Endodermal cell (in vitro differentiated cells): Measurements from ENCODE around the gene GPR107. TPM values are rescaled to one million over a fixed set of nuclear protein-coding genes. Genes with fewer than 3 reads are reported as not detected.

Source experiments
- DNase-seq: peaks from one replicate; pipeline ENCODE4 v3.0.0-alpha.2; 2017
- H3K27ac ChIP-seq: 2 replicates; pipeline ENCODE4 v1.5.1; 2013; ENCODE audit warnings: mild to moderate bottlenecking, low read depth, low read length, moderate library complexity
- H3K27me3 ChIP-seq: 2 replicates; pipeline ENCODE4 v1.6.1; 2013; ENCODE audit warnings: mild to moderate bottlenecking, low read length, moderate library complexity; ENCODE audit not compliant: insufficient read depth, control insufficient read depth, poor library complexity, severe bottlenecking
- H3K36me3 ChIP-seq: 2 replicates; pipeline ENCODE4 v1.7.0; 2013; ENCODE audit warnings: mild to moderate bottlenecking, low read length, moderate library complexity; ENCODE audit not compliant: control insufficient read depth, insufficient read depth
- H3K4me1 ChIP-seq: one replicate; pipeline ENCODE4 v1.7.0; 2013; ENCODE audit warnings: low read length; ENCODE audit not compliant: control insufficient read depth, insufficient read depth
- H3K4me3 ChIP-seq: 2 replicates; pipeline ENCODE4 v1.5.1; 2013; ENCODE audit warnings: mild to moderate bottlenecking, low read length, moderate library complexity
- H3K9ac ChIP-seq: 2 replicates; pipeline ENCODE4 v1.6.1; 2013; ENCODE audit warnings: mild to moderate bottlenecking, low read length, moderate library complexity; ENCODE audit not compliant: poor library complexity, severe bottlenecking; ENCODE audit errors: extremely low read depth
- H3K9me3 ChIP-seq: 2 replicates; pipeline ENCODE4 v1.6.1; 2013; ENCODE audit warnings: mild to moderate bottlenecking, low read length, moderate library complexity; ENCODE audit not compliant: control insufficient read depth
- H3K27ac Mint-ChIP-seq: 2 replicates; pipeline ENCODE4 v1.8.0; 2020; ENCODE audit warnings: mixed read lengths
- H3K27me3 Mint-ChIP-seq: 2 replicates; pipeline ENCODE4 v1.8.0; 2021; ENCODE audit warnings: mild to moderate bottlenecking, mixed read lengths; ENCODE audit not compliant: insufficient read depth
- H3K36me3 Mint-ChIP-seq: 2 replicates; pipeline ENCODE4 v1.8.0; 2020; ENCODE audit warnings: low read depth, mixed read lengths
- H3K4me1 Mint-ChIP-seq: 2 replicates; pipeline ENCODE4 v1.8.0; 2020; ENCODE audit warnings: mixed read lengths
- H3K4me3 Mint-ChIP-seq: 2 replicates; pipeline ENCODE4 v1.8.0; 2020; ENCODE audit warnings: mild to moderate bottlenecking, moderate library complexity, mixed read lengths
- H3K9me3 Mint-ChIP-seq: 2 replicates; pipeline ENCODE4 v1.8.0; 2020; ENCODE audit warnings: mild to moderate bottlenecking, mixed read lengths
- WGBS, 2 experiments: methylation state at CpG; one replicate each; pipeline versions ENCODE4 v1.1.5 to v1.1.7; 2013; ENCODE audit warnings: missing lambda C conversion rate in 2 of 2, mixed read lengths in 1 of 2; ENCODE audit not compliant: insufficient coverage in 1 of 2, insufficient read length in 1 of 2; 5-methylcytosine and 5-hydroxymethylcytosine counted together
- total RNA-seq, 2 donors: library from RNA; stranded (reverse); fragmentation: NEBNext Ultra II Directional in 1 of 2; extraction: Animal tissue kit (Norgen Biotek cat#: 25700) in 1 of 2; gene quantifications; 2 replicates in 1 of 2; 3 replicates in 1 of 2; pipeline ENCODE4 v1.2.1, GENCODE V29; 2021
- TF ChIP-seq, protein P1 (sequence below): fragments of 200-600 bp; sonication (generic); conservative IDR thresholded peaks from 2 replicates; pipeline ENCODE4 v1.5.0; 2021; ENCODE audit warnings: antibody characterized with exemption, mild to moderate bottlenecking

GPR107 gene
- total RNA-seq, 2 donors from 2014 or later = 50.7 to 62.0 TPM

GRCh38 chr9:130049431-130050210 is 4.1 kb upstream of the GPR107 start:
- peaks cover 4% of the 10 kb centered on the region for H3K4me1 ChIP-seq
- H3K36me3 Mint-ChIP-seq = no peaks in the 10 kb centered on the region
- 92% methylated on average over 4 to 9 of the region's 11 CpGs for WGBS, 2 experiments
- H3K9me3 Mint-ChIP-seq = no peaks in the 10 kb centered on the region
- H3K27ac ChIP-seq = no peak overlapping the region
- peaks cover 19% of the 10 kb centered on the region for H3K4me1 Mint-ChIP-seq
- H3K27me3 Mint-ChIP-seq = no peaks in the 10 kb centered on the region
- H3K4me3 Mint-ChIP-seq = no peak overlapping the region
- TF ChIP-seq, protein P1, sequence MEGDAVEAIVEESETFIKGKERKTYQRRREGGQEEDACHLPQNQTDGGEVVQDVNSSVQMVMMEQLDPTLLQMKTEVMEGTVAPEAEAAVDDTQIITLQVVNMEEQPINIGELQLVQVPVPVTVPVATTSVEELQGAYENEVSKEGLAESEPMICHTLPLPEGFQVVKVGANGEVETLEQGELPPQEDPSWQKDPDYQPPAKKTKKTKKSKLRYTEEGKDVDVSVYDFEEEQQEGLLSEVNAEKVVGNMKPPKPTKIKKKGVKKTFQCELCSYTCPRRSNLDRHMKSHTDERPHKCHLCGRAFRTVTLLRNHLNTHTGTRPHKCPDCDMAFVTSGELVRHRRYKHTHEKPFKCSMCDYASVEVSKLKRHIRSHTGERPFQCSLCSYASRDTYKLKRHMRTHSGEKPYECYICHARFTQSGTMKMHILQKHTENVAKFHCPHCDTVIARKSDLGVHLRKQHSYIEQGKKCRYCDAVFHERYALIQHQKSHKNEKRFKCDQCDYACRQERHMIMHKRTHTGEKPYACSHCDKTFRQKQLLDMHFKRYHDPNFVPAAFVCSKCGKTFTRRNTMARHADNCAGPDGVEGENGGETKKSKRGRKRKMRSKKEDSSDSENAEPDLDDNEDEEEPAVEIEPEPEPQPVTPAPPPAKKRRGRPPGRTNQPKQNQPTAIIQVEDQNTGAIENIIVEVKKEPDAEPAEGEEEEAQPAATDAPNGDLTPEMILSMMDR = no peak
- H3K27ac Mint-ChIP-seq = no peak overlapping the region
- H3K4me3 ChIP-seq = no peak overlapping the region
- no peaks in the 10 kb centered on the region for H3K27me3 ChIP-seq
- H3K9ac ChIP-seq = no peak overlapping the region
- no peaks in the 10 kb centered on the region for H3K9me3 ChIP-seq
- no peak for DNase-seq
- H3K36me3 ChIP-seq = peaks cover 2% of the 10 kb centered on the region

DNA sequence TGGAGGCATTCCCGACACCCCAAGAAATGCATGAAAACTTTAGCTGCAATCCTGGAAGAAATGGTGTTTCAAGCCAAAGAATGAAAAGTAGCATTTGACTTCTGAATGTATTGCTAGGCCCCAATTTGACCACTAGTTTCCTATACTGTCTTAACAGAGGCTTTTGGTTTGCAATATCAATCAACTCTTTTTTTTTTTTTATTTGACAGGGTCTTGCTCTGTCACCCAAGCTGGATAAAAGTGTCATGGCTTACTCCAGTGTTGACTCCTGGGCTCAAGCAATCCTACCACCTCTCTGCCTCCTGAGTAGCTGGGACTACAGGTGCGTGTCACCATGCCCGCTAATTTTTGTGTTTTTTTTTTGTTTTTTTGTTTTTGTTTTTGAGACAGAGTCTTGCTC is 3.2 kb upstream of the GPR107 start:
- no peak overlapping the region for H3K4me3 Mint-ChIP-seq
- no peaks in the 10 kb centered on the region for H3K36me3 Mint-ChIP-seq
- Histone ChIP-seq H3K27ac (no peak overlapping the region), H3K27me3 (no peaks in the 10 kb centered on the region), H3K4me3 (no peak overlapping the region), H3K36me3 (peaks cover 2% of the 10 kb centered on the region), H3K9me3 (no peaks in the 10 kb centered on the region), H3K9ac (no peak overlapping the region), H3K4me1 (no peaks in the 10 kb centered on the region)
- 99 to 100% methylated on average over 1 to 3 of the region's 3 CpGs for WGBS, 2 experiments
- peaks cover 12% of the 10 kb centered on the region for H3K4me1 Mint-ChIP-seq
- no peaks in the 10 kb centered on the region for H3K9me3 Mint-ChIP-seq
- DNase-seq = no peak
- H3K27ac Mint-ChIP-seq = no peak overlapping the region
- TF ChIP-seq, protein P1 = no peak
- no peaks in the 10 kb centered on the region for H3K27me3 Mint-ChIP-seq

GRCh38 chr9:130051855-130052254 is 1.9 kb upstream of the GPR107 start:
- DNase-seq = no peak
- Mint-ChIP-seq H3K27me3 (no peaks in the 10 kb centered on the region), H3K36me3 (no peaks in the 10 kb centered on the region), H3K4me3 (peak overlapping the region; percentile 93), H3K9me3 (no peaks in the 10 kb centered on the region), H3K27ac (no peak overlapping the region), H3K4me1 (peaks cover 6% of the 10 kb centered on the region)
- Histone ChIP-seq H3K27ac (no peak overlapping the region), H3K9ac (no peak overlapping the region), H3K36me3 (peaks cover 2% of the 10 kb centered on the region), H3K9me3 (no peaks in the 10 kb centered on the region), H3K4me1 (no peaks in the 10 kb centered on the region), H3K4me3 (peak overlapping the region; percentile 63), H3K27me3 (no peaks in the 10 kb centered on the region)
- TF ChIP-seq, protein P1 = no peak
